Fibroblast of lung (primary cell): ENCODE data around the gene CELSR2. TPM values are rescaled to one million over a fixed set of nuclear protein-coding genes. Genes with fewer than 3 reads are reported as not detected.
A peak's percentile ranks its signal among the peaks of the same experiment; 100 is the strongest.

Source experiments
- DNase-seq, 2 donors: peaks; one replicate each; pipeline versions ENCODE4 v3.0.0 to v3.0.0-alpha.2; 2010; ENCODE audit warnings: low read depth in 2 of 2
- H2AFZ ChIP-seq: 2 replicates; pipeline ENCODE4 v1.5.1; 2012; ENCODE audit warnings: low read length, control low read depth, inconsistent platforms
- H3K27ac ChIP-seq: 2 replicates; pipeline ENCODE4 v1.5.1; 2011; ENCODE audit warnings: low read length, control low read depth; ENCODE audit not compliant: insufficient read depth
- H3K27me3 ChIP-seq: 2 replicates; pipeline ENCODE4 v1.5.1; 2011; ENCODE audit warnings: mild to moderate bottlenecking, low read length; ENCODE audit not compliant: control insufficient read depth, insufficient read depth
- H3K36me3 ChIP-seq: 2 replicates; pipeline ENCODE4 v1.5.1; 2011; ENCODE audit warnings: low read length; ENCODE audit not compliant: control insufficient read depth, insufficient read depth
- H3K4me1 ChIP-seq: 2 replicates; pipeline ENCODE4 v1.5.1; 2011; ENCODE audit warnings: low read length; ENCODE audit not compliant: control insufficient read depth, insufficient read depth; ENCODE audit errors: extremely low read depth
- H3K4me2 ChIP-seq: 2 replicates; pipeline ENCODE4 v1.5.1; 2011; ENCODE audit warnings: low read length, control low read depth; ENCODE audit not compliant: insufficient read depth; ENCODE audit errors: extremely low read depth
- H3K4me3 ChIP-seq, 4 experiments: fragments of 200-600 bp in 1 of 4; sonication (generic) in 1 of 4; replicated peaks in 1 of 4; 2 replicates each; pipeline ENCODE4 v1.5.1; 2011 to 2016; ENCODE audit warnings: low read length in 4 of 4, low read depth in 3 of 4, mild to moderate bottlenecking in 3 of 4, control low read depth in 2 of 4, inconsistent platforms in 1 of 4, mixed read lengths in 1 of 4; ENCODE audit not compliant: insufficient read depth in 1 of 4; ENCODE audit errors: control extremely low read depth in 1 of 4
- H3K79me2 ChIP-seq: 2 replicates; pipeline ENCODE4 v1.5.1; 2012; ENCODE audit warnings: mild to moderate bottlenecking, low read length, inconsistent platforms; ENCODE audit not compliant: control insufficient read depth, insufficient read depth
- H3K9ac ChIP-seq: 2 replicates; pipeline ENCODE4 v1.5.1; 2011; ENCODE audit warnings: mild to moderate bottlenecking, low read length, control low read depth; ENCODE audit not compliant: insufficient read depth
- H3K9me3 ChIP-seq: 2 replicates; pipeline ENCODE4 v1.5.1; 2012; ENCODE audit warnings: low read depth, low read length; ENCODE audit not compliant: control insufficient read depth, insufficient read depth
- H4K20me1 ChIP-seq: 2 replicates; pipeline ENCODE4 v1.5.1; 2011; ENCODE audit warnings: low read length; ENCODE audit not compliant: control insufficient read depth, insufficient read depth; ENCODE audit errors: extremely low read depth
- EZH2 ChIP-seq: IDR thresholded peaks from 2 replicates; pipeline ENCODE4 v1.5.1; 2012; ENCODE audit warnings: low read length, control low read depth, mild to moderate bottlenecking; ENCODE audit errors: missing control alignments
- polyA plus RNA-seq, 2 donors: library from polyadenylated mRNA; depleted of rRNA in 1 of 2; stranded (reverse) in 1 of 2; unstranded in 1 of 2; fragments of >200 nt; gene quantifications; 2 replicates each; pipeline ENCODE4 v1.2.1, GENCODE V29; 2011 to 2012; ENCODE audit warnings: missing spikeins in 1 of 2
- total RNA-seq: library from RNA; depleted of rRNA; stranded (reverse); fragments of >200 nt; gene quantifications from 2 replicates; pipeline ENCODE4 v1.2.1, GENCODE V29; 2014
- TF ChIP-seq, protein P1 (sequence below), 2 donors: IDR thresholded peaks in 1 of 2; conservative IDR thresholded peaks in 1 of 2; 1 replicate in 1 of 2; 2 replicates in 1 of 2; pipeline ENCODE4 v1.5.1; 2011 to 2012; ENCODE audit warnings: low read length in 2 of 2, control low read depth in 1 of 2, inconsistent platforms in 1 of 2, low read depth in 1 of 2, mild to moderate bottlenecking in 1 of 2

CELSR2 gene
- total and polyA plus RNA-seq, 2 donors (not counting 1 experiment from before 2014, with no cell fraction given) = 0.67 to 3.5 TPM

DNA sequence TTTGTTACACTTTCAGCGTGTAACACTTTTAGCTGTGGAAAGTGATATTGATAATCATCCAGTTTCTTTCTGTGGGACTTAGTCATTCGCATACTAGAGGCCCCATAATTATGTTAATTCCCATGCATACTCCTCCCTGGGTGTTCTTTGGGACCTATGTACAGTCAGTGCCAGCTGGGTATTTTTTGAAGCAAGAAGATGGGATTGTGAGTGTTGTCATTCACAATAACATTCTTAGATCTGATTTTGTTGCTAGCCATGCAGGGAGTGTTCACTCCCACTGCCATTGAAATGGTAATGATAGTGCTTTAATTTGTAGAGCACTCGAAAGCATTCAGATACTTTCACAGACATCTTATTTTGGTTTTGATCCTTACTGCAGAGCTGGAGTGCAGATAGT is 24.0 kb upstream of the CELSR2 start:
- TF ChIP-seq, protein P1, sequence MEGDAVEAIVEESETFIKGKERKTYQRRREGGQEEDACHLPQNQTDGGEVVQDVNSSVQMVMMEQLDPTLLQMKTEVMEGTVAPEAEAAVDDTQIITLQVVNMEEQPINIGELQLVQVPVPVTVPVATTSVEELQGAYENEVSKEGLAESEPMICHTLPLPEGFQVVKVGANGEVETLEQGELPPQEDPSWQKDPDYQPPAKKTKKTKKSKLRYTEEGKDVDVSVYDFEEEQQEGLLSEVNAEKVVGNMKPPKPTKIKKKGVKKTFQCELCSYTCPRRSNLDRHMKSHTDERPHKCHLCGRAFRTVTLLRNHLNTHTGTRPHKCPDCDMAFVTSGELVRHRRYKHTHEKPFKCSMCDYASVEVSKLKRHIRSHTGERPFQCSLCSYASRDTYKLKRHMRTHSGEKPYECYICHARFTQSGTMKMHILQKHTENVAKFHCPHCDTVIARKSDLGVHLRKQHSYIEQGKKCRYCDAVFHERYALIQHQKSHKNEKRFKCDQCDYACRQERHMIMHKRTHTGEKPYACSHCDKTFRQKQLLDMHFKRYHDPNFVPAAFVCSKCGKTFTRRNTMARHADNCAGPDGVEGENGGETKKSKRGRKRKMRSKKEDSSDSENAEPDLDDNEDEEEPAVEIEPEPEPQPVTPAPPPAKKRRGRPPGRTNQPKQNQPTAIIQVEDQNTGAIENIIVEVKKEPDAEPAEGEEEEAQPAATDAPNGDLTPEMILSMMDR (conservative IDR thresholded peaks at IDR 0.05 in 1 of 2, IDR thresholded peaks at IDR 0.05 in 1 of 2; ENCODE audit: low read depth in 1 of 2, low read length in 2 of 2) = no peak
- no peak for TF ChIP-seq EZH2
- H3K27ac ChIP-seq = no peak overlapping the region
- H3K27me3 ChIP-seq = no peaks in the 10 kb centered on the region
- DNase-seq = no peak
- peaks cover 1% of the 10 kb centered on the region for H4K20me1 ChIP-seq
- no peak overlapping the region for H3K9ac ChIP-seq
- H3K4me1 ChIP-seq = no peaks in the 10 kb centered on the region
- no peaks in the 10 kb centered on the region for H3K9me3 ChIP-seq
- H2AFZ ChIP-seq = no peak overlapping the region
- no peak overlapping the region for H3K4me3 ChIP-seq
- peaks cover 8% of the 10 kb centered on the region for H3K36me3 ChIP-seq
- H3K79me2 ChIP-seq = peaks cover 40% of the 10 kb centered on the region
- H3K4me2 ChIP-seq = no peak overlapping the region

- H3K36me3 ChIP-seq = peaks cover 11% of the 10 kb centered on the region
- no peaks in the 10 kb centered on the region for H3K9me3 ChIP-seq
- no peak overlapping the region for H3K27ac ChIP-seq
- no peak overlapping the region for H3K9ac ChIP-seq
- H3K27me3 ChIP-seq = no peaks in the 10 kb centered on the region
- no peak overlapping the region for H2AFZ ChIP-seq
- no peak overlapping the region for H3K4me2 ChIP-seq
- H4K20me1 ChIP-seq = no peaks in the 10 kb centered on the region
- no peaks in the 10 kb centered on the region for H3K4me1 ChIP-seq
- TF ChIP-seq EZH2 = no peak
- TF ChIP-seq, protein P1 (conservative IDR thresholded peaks at IDR 0.05 in 1 of 2, IDR thresholded peaks at IDR 0.05 in 1 of 2; ENCODE audit: low read depth in 1 of 2, low read length in 2 of 2) = no peak
- peaks cover 34% of the 10 kb centered on the region for H3K79me2 ChIP-seq
- DNase-seq = peak in 1 of 2 donors; percentile 51
- no peak overlapping the region for H3K4me3 ChIP-seq
Measured at GRCh38 chr1:109225711-109226445, 23.5 kb upstream of the CELSR2 start.

DNA sequence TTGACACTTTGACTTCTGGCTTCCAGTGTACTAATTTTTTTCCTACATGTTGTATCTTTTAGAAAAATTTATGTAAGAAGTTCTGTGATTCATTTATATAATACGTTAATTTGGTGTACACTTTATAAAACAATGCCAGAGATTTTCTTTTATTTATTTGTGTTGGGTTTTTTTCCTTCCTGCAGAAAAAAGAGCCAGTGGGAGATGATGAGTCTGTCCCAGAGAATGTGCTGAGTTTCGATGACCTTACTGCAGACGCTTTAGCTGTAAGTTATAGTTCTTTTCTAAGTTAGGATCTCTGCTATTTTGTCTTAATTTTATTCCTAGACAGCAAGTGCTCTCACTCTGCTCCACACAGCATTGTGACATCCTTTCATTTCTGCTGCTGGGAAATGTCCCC is 21.2 kb upstream of the CELSR2 start:
- H3K4me3 ChIP-seq = no peak overlapping the region
- no peak overlapping the region for H3K27ac ChIP-seq
- DNase-seq = peak in 1 of 2 donors; percentile 75
- peaks cover 16% of the 10 kb centered on the region for H3K79me2 ChIP-seq
- H2AFZ ChIP-seq = no peak overlapping the region
- peaks cover 22% of the 10 kb centered on the region for H3K36me3 ChIP-seq
- no peaks in the 10 kb centered on the region for H4K20me1 ChIP-seq
- no peak overlapping the region for H3K9ac ChIP-seq
- TF ChIP-seq, protein P1 (conservative IDR thresholded peaks at IDR 0.05 in 1 of 2, IDR thresholded peaks at IDR 0.05 in 1 of 2; ENCODE audit: low read depth in 1 of 2, low read length in 2 of 2) = no peak
- TF ChIP-seq EZH2 = no peak
- no peaks in the 10 kb centered on the region for H3K9me3 ChIP-seq
- no peaks in the 10 kb centered on the region for H3K27me3 ChIP-seq
- H3K4me1 ChIP-seq = no peaks in the 10 kb centered on the region
- no peak overlapping the region for H3K4me2 ChIP-seq
